HepG2 (cell line): Measurements from ENCODE around the gene CLDND2. TPM values are rescaled to one million over a fixed set of nuclear protein-coding genes. Genes with fewer than 3 reads are reported as not detected.
A peak's percentile ranks its signal among the peaks of the same experiment; 100 is the strongest.

ENCODE experiments used
- ARID5B ChIP-seq: IDR thresholded peaks from 2 replicates; pipeline ENCODE4 v1.4.0; 2020; ENCODE audit warnings: mild to moderate bottlenecking, missing genetic modification reagents
- ARNT ChIP-seq: fragments of 450-650 bp; IDR thresholded peaks from 2 replicates; pipeline ENCODE4 v1.6.1; 2017
- DNMT3B ChIP-seq: conservative IDR thresholded peaks from 2 replicates; pipeline ENCODE4 v1.6.1; 2016; ENCODE audit warnings: missing biosample characterization, control low read depth
- E2F1 ChIP-seq: sonication (generic); formaldehyde crosslinking; IDR thresholded peaks from 2 replicates; pipeline ENCODE4 v1.5.0; 2020; ENCODE audit warnings: missing genetic modification reagents
- GPN1 ChIP-seq: sonication (generic); formaldehyde crosslinking; IDR thresholded peaks from 2 replicates; pipeline ENCODE4 v1.5.1; 2020; ENCODE audit warnings: missing genetic modification reagents, borderline replicate concordance
- MTERF4 ChIP-seq: sonication (generic); formaldehyde crosslinking; IDR thresholded peaks from 2 replicates; pipeline ENCODE4 v1.8.0; 2023; ENCODE audit warnings: mild to moderate bottlenecking, missing genetic modification reagents
- NFE2L1 ChIP-seq: sonication (generic); formaldehyde crosslinking; IDR thresholded peaks from 2 replicates; pipeline ENCODE4 v1.4.0; 2020; ENCODE audit warnings: missing genetic modification reagents, mild to moderate bottlenecking, borderline replicate concordance
- SRSF1 ChIP-seq: fragments of 200-400 bp; formaldehyde crosslinking; optimal IDR thresholded peaks from 2 replicates; pipeline ENCODE3; 2017; ENCODE audit warnings: mild to moderate bottlenecking, low read depth, low read length, moderate library complexity
- SRY ChIP-seq: sonication (generic); formaldehyde crosslinking; IDR thresholded peaks from 2 replicates; pipeline ENCODE4 v1.8.0; 2022; ENCODE audit warnings: mild to moderate bottlenecking, missing genetic modification reagents
- TCF12 ChIP-seq, 2 experiments: fragments of 450-650 bp in 1 of 2; sonication (generic) in 1 of 2; formaldehyde crosslinking in 1 of 2; IDR thresholded peaks; 2 replicates each; pipeline versions ENCODE4 v1.6.1 to v1.8.0; 2017 to 2022; ENCODE audit warnings: antibody characterized with exemption in 1 of 2, mild to moderate bottlenecking in 1 of 2, missing genetic modification reagents in 1 of 2, moderate library complexity in 1 of 2
- TERF1 ChIP-seq: sonication (generic); formaldehyde crosslinking; IDR thresholded peaks from 2 replicates; pipeline ENCODE4 v1.8.0; 2022; ENCODE audit warnings: mild to moderate bottlenecking, missing genetic modification reagents, moderate library complexity
- YEATS2 ChIP-seq: sonication (generic); formaldehyde crosslinking; IDR thresholded peaks from 2 replicates; pipeline ENCODE4 v1.4.0; 2020; ENCODE audit warnings: missing genetic modification reagents, borderline replicate concordance
- ZNF292 ChIP-seq: sonication (generic); formaldehyde crosslinking; IDR thresholded peaks from 2 replicates; pipeline ENCODE4 v1.8.1; 2022; ENCODE audit warnings: mild to moderate bottlenecking, low read depth, missing genetic modification reagents, borderline replicate concordance
- ZNF432 ChIP-seq: sonication (generic); formaldehyde crosslinking; IDR thresholded peaks from 2 replicates; pipeline ENCODE4 v1.5.0; 2020; ENCODE audit warnings: missing genetic modification reagents, mild to moderate bottlenecking, borderline replicate concordance
- ZNF619 ChIP-seq: sonication (generic); formaldehyde crosslinking; IDR thresholded peaks from 2 replicates; pipeline ENCODE4 v1.4.0; 2020; ENCODE audit warnings: mild to moderate bottlenecking, missing genetic modification reagents
- ZNF629 ChIP-seq: sonication (generic); formaldehyde crosslinking; conservative IDR thresholded peaks from 2 replicates; pipeline ENCODE4 v1.5.0; 2020; ENCODE audit warnings: missing genetic modification reagents
- ZNF704 ChIP-seq: sonication (generic); formaldehyde crosslinking; IDR thresholded peaks from 2 replicates; pipeline ENCODE4 v1.8.1; 2023; ENCODE audit warnings: mild to moderate bottlenecking, inconsistent platforms, moderate library complexity, missing genetic modification reagents, borderline replicate concordance
- polyA plus RNA-seq, 8 experiments: library from polyadenylated mRNA; depleted of rRNA in 3 of 8; stranded (reverse) in 7 of 8; unstranded in 1 of 8; fragments of >200 nt; fragmentation: Illumina TruSeq in 4 of 8; extraction: Trizol in 4 of 8; gene quantifications; 2 replicates each; pipeline versions ENCODE4 v1.2.1 to v1.2.3, GENCODE V29; 2011 to 2016; ENCODE audit warnings: low read depth in 4 of 8, missing spikeins in 1 of 8, mixed read lengths in 1 of 8; ENCODE audit not compliant: insufficient read depth in 1 of 8
- total RNA-seq, 5 experiments: library from RNA; depleted of rRNA; stranded (reverse); fragments of >200 nt; fragmentation: Illumina TruSeq; extraction: Trizol; gene quantifications; 2 replicates each; pipeline ENCODE4 v1.2.3, GENCODE V29; 2016; ENCODE audit warnings: low read depth in 1 of 5

The CLDND2 gene
- total and polyA plus RNA-seq, 2 of the 13 experiments (the other 11 are each of a cell fraction or from before 2014, with no cell fraction given): 0.84 to 1.8 TPM

- TF ChIP-seq ZNF292 (peak; percentile 39; the same call in 1 of the 2 replicates), ZNF619 (CRISPR knock-in tag) (peak; percentile 83; the same call in 1 of the 2 replicates), SRSF1 (peak; percentile 69), TCF12 (IDR thresholded peaks at IDR 0.05) (no peak), TCF12 (CRISPR knock-in tag; IDR thresholded peaks at IDR 0.05) (0 out of 2 replicates have a peak, but pooled peaks have one; percentile 36), YEATS2 (CRISPR knock-in tag) (peak; percentile 56; the same call in 1 of the 2 replicates), TERF1 (CRISPR knock-in tag) (peak; percentile 89; the same call in 1 of the 2 replicates), ZNF704 (CRISPR knock-in tag) (peak; percentile 33; the same call in 1 of the 2 replicates), DNMT3B (no peak), GPN1 (CRISPR knock-in tag) (0 out of 2 replicates have a peak, but pooled peaks have one; percentile 36), E2F1 (CRISPR knock-in tag) (0 out of 2 replicates have a peak, but pooled peaks have one; percentile 27), SRY (CRISPR knock-in tag) (peak; percentile 64; the same call in 1 of the 2 replicates), NFE2L1 (CRISPR knock-in tag) (peak; percentile 83; the same call in 1 of the 2 replicates), ARNT (no peak), ARID5B (peak; percentile 58), ZNF432 (CRISPR knock-in tag) (no peak), MTERF4 (peak; percentile 67; the same call in 1 of the 2 replicates), ZNF629 (CRISPR knock-in tag) (no peak)
Observed at GRCh38 chr19:51367565-51368365, 1.0 kb downstream of the CLDND2 start (continued).
